Esophagus (tissue), 2 donors: ENCODE measurements around the gene GZF1. TPM values are rescaled to one million over a fixed set of nuclear protein-coding genes. Genes with fewer than 3 reads are reported as not detected.

Experiments used
- polyA plus RNA-seq, 2 donors: library from polyadenylated mRNA; stranded (reverse); fragments of 200-250 nt; gene quantifications; one replicate each; pipeline ENCODE4 v1.2.3, GENCODE V29; 2013
- donor health status: healthy with polysubstance abuse.
- donor health status: Bipolar disorder and iron deficiency.

GZF1 gene
- polyA plus RNA-seq, 2 donors: 3.2 to 3.6 TPM

Other genes starting within 250 kb of the GZF1 start
- 10 to 100 TPM; 12.9 to 22.1 TPM for gene NXT1, start 11.4 kb upstream of the GZF1 start, polyA plus RNA-seq
- 1 to 10 TPM; 3.4 to 4.7 TPM for gene NAPB, start 59.3 kb downstream of the GZF1 start, polyA plus RNA-seq
- gene CSTL1, start 77.5 kb downstream of the GZF1 start, polyA plus RNA-seq: under 1 TPM in 1 of 2 donors, not detected in 1; 0.15 TPM
- gene CST11, start 90.7 kb downstream of the GZF1 start, polyA plus RNA-seq: under 1 TPM; 0.12 to 0.26 TPM
- gene CST8, start 128.9 kb downstream of the GZF1 start, polyA plus RNA-seq: not detected
- not detected for gene CST9L, start 206.3 kb downstream of the GZF1 start, polyA plus RNA-seq
- under 1 TPM in 1 of 2 donors, not detected in 1; 0.04 TPM for gene CST9, start 243.7 kb downstream of the GZF1 start, polyA plus RNA-seq